HK-2 (cell line): Measurements from ENCODE around the gene EVI2B.
A peak's percentile ranks its signal among the peaks of the same experiment; 100 is the strongest.
"Not testable (repeated sequence)": the region's sequence is repeated elsewhere in the genome, so short reads cannot be mapped to it uniquely, and the experiment has no call there.

Experiments
- DNase-seq: peaks from one replicate; pipeline ENCODE4 v3.0.0-alpha.2; 2018; ENCODE audit not compliant: unreplicated experiment

The EVI2B gene

DNA sequence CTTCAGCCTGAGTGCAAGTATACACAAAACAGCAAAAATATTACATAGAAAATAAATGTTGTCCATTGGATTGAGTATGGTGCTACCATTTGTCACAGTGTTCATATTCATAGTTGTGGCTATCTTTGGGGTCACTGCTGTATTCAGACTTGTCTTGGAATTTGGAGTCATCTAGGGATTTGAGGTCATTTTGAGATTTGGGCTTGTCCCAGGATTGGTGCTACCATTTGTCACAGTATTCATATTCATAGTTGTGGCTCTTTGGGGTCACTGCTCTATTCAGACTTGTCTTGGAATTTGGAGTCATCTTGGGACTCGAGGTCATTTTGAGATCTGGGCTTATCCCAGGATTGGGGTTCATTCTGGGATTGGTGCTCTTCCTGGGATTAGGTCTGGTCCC lies 41.6 kb downstream of the EVI2B start:
- DNase-seq, result no peak

DNA sequence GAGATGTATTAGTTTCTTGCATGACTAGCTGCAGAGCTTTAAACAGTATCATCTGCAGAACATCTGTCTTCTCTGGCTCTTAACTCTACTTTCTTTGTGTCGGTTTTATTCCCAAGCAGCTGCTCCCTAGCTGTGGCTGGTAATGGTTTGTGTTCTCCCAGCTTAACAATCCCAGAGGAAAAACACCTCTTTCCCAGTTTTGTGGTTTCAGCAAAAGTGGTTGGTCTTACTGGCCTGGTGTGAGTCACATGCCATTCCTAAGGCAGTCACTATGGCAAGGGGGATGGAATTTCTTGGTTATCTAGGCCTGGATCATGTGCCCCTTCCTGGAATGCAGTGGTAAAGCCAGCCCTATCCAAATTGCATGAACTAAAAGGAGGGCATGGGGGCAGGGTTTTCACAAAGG lies 44.3 kb downstream of the EVI2B start:
- DNase-seq, result peak; percentile 79

DNA sequence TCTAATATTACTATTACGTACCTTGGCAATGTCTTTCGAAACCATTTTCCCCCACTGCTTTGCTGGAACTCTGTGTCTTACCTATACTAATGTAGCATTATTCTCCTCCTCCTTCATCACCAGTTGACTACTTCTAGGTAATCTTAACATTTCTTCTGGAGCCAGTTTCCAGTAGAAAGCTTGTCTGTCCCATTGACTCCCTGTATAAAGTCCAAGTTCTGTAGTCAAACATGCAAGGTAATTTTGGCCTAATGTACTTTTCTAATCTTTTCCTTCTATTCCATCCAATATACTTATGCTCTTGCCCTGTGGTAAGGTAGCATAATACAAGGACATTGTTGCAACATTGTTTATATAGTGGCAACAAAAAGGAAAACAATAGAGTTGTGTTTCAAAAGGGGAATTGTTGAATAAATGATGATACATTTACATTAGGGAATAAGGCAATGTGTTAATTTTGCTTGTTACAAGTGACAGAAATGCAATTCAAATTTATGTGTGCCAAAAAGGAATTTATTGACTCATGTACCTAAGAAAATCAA lies 44.7 kb downstream of the EVI2B start:
- no peak for DNase-seq

DNA sequence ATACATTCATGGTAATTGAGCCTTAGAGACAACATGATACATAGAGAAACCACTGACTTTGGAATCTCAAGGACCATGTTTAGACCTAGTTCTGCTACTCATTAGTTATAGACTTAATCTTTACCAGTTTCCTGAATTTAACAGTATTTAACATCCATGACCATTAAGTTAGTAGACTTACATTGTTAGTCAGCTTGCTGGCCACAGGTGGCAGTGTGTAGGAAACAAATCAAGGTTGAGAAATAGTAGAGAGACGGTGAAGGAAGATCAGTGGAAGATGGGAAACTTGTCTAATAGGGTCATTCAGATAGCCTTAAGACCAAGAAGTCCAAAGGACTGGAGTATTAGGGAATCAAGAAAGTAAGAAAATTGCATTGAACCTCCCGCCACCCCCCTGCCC lies 47.8 kb downstream of the EVI2B start:
- no peak for DNase-seq

DNA sequence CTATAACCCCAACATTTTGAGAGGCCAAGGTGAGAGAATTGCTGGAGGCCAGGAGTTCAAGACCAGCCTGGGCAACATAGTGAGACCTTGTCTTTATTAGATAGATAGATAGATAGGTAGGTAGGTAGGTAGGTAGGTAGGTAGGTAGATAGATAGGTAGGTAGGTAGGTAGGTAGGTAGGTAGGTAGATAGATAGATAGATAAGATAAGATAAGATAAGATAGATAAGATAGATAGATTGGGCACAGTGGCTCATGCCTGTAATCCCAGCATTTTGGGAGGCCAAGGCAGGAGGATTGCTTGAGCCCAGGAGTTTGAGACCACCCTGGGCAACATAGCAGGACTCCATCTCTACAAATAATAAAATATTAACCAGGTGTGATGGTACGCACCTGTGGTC lies 50.9 kb downstream of the EVI2B start:
- not testable (repeated sequence) for DNase-seq

DNA sequence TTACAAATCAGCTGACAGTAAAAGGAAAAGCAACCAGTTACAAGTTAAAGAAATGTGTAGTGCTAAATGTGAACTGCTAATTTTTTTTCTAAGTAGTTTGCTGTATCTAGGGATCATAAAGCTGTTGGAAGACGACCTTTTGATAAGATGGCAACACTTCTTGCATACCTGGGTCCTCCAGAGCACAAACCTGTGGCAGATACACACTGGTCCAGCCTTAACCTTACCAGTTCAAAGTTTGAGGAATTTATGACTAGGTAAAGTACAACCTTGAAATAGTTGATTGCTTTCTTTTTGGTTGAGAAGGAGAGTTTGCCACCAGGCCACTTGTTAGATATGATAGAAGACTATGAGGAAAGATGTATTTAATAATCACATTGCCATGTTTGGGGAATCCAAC lies 52.3 kb downstream of the EVI2B start:
- no peak for DNase-seq

DNA sequence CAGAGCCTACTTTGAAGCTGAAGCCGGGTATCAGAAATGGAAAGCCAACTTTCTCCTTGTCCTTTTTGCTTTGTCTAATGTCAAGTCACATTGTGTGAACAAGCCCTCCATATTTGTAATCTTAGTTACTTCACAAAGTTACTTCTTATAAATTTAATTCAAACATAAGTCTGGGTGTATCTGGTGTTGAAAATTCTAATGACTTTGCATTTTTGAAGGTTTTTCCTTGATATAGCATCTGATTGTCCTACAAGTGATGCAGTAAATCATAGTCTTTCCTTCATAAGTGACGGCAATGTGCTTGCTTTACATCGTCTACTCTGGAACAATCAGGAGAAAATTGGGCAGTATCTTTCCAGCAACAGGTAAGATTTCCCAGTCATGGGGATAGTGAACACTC lies 53.7 kb downstream of the EVI2B start:
- no peak for DNase-seq

DNA sequence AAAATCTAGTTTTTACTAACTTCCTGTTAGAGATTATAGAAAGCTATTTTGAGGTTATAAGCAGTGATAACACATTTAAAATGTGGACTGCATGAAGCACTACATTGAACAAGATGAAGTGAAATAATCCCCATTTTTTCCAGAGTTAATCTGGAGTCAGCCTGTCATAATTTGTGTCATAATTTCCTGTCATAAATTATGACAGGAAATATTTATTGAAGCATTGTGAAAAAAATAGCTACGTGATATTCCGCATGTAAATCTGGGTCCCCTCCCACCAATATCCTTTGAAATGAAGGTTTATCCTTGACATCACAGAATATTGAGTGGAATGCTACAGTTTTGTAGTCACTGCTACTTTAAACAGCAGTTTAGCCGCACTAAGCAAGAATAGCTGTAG lies 56.9 kb downstream of the EVI2B start:
- no peak for DNase-seq

DNA sequence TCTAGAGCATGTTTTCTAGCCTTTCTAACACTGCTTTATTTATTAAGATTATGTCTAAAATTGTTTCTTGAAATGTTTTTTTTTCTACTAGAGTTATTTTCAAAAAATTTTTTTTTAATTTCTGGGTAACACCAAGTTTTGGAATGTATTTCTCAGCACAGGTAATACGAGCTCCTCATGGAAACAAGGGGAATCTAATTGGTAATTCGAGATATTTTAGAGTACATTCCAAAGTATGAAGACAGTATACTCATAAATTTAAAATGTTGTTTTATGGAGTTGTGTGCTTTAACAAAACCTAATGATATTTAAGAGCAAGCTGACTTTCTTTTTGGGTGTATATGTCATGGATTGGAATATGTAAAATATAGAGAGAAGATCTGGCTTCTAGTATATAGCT lies 59.2 kb downstream of the EVI2B start:
- no peak for DNase-seq
